Neural cell (in vitro differentiated cells): ENCODE results near the gene CDYL. TPM values are rescaled to one million over a fixed set of nuclear protein-coding genes. Genes with fewer than 3 reads are reported as not detected.

ENCODE experiments used
- H2AFZ ChIP-seq: fragments of 200-600, 300-800 bp; sonication (generic), shearing (Covaris generic); 2 replicates; pipeline ENCODE4 v1.6.0; 2014; ENCODE audit warnings: low read depth, mild to moderate bottlenecking, antibody characterized with exemption, low read length, moderate library complexity
- H3F3A ChIP-seq: fragments of 200-600 bp; shearing (Covaris generic); 2 replicates; pipeline ENCODE4 v1.6.1; 2016; ENCODE audit warnings: mild to moderate bottlenecking, moderate library complexity, mixed read lengths, antibody characterized with exemption, low read length; ENCODE audit not compliant: insufficient read depth, poor library complexity, severe bottlenecking
- H3K27ac ChIP-seq: fragments of 200-600, 300-800 bp; sonication (generic), shearing (Covaris generic); 2 replicates; pipeline ENCODE4 v1.5.1; 2014; ENCODE audit warnings: mild to moderate bottlenecking, low read length, moderate library complexity
- H3K27me3 ChIP-seq: fragments of 300-800, 200-600 bp; sonication (generic), shearing (Covaris generic); 2 replicates; pipeline ENCODE4 v1.6.0; 2014; ENCODE audit warnings: mild to moderate bottlenecking, low read depth, low read length, moderate library complexity; ENCODE audit not compliant: insufficient read depth
- H3K36me3 ChIP-seq: fragments of 300-800, 200-600 bp; sonication (generic), shearing (Covaris generic); 2 replicates; pipeline ENCODE4 v1.5.1; 2014; ENCODE audit warnings: mild to moderate bottlenecking, antibody characterized with exemption, low read length, moderate library complexity; ENCODE audit not compliant: insufficient read depth
- H3K4me2 ChIP-seq: fragments of 300-800, 200-600 bp; sonication (generic), shearing (Covaris generic); 2 replicates; pipeline ENCODE4 v1.6.0; 2014; ENCODE audit warnings: mild to moderate bottlenecking, low read length
- H3K4me3 ChIP-seq: fragments of 300-800, 200-600 bp; sonication (generic), shearing (Covaris generic); 2 replicates; pipeline ENCODE4 v1.5.1; 2014; ENCODE audit warnings: mild to moderate bottlenecking, low read length, moderate library complexity
- H3K79me2 ChIP-seq: fragments of 200-600 bp; shearing (Covaris generic); replicated peaks from 2 replicates; pipeline ENCODE4 v1.6.0; 2014; ENCODE audit warnings: mild to moderate bottlenecking, low read length, moderate library complexity; ENCODE audit not compliant: insufficient read depth
- H3K9ac ChIP-seq: fragments of 300-800, 200-600 bp; sonication (generic), shearing (Covaris generic); 2 replicates; pipeline ENCODE4 v1.6.1; 2016; ENCODE audit warnings: mild to moderate bottlenecking, low read length, mixed read lengths
- H3K9me2 ChIP-seq: fragments of 200-600 bp; shearing (Covaris generic); 2 replicates; pipeline ENCODE4 v1.6.1; 2016; ENCODE audit warnings: mild to moderate bottlenecking, low read length, mixed read lengths; ENCODE audit not compliant: insufficient read depth
- H3K9me3 ChIP-seq: fragments of 200-600, 300-800 bp; sonication (generic), shearing (Covaris generic); 2 replicates; pipeline ENCODE4 v1.6.1; 2016; ENCODE audit warnings: mild to moderate bottlenecking, mixed run types, low read length, moderate library complexity, mixed read lengths
- H4K20me1 ChIP-seq: fragments of 200-600 bp; shearing (Covaris generic); 2 replicates; pipeline ENCODE4 v1.6.1; 2016; ENCODE audit warnings: mild to moderate bottlenecking, mixed run types; ENCODE audit not compliant: insufficient read depth
- EP300 ChIP-seq: fragments of 450-650 bp; conservative IDR thresholded peaks from 2 replicates; pipeline ENCODE4 v1.6.1; 2014; ENCODE audit warnings: antibody characterized with exemption, mild to moderate bottlenecking, moderate library complexity; ENCODE audit not compliant: poor library complexity, severe bottlenecking
- EZH2 ChIP-seq: fragments of 200-600, 300-800 bp; shearing (Covaris generic), sonication (generic); IDR thresholded peaks from 2 replicates; pipeline ENCODE4 v1.6.1; 2014; ENCODE audit warnings: antibody characterized with exemption, low read length, borderline replicate concordance, mild to moderate bottlenecking; ENCODE audit not compliant: insufficient read depth, poor library complexity, severe bottlenecking
- MXI1 ChIP-seq: fragments of 450-650 bp; conservative IDR thresholded peaks from 2 replicates; pipeline ENCODE4 v1.6.1; 2014; ENCODE audit warnings: antibody characterized with exemption, mild to moderate bottlenecking; ENCODE audit not compliant: poor library complexity, severe bottlenecking
- POLR2AphosphoS5 ChIP-seq: IDR thresholded peaks from 2 replicates; pipeline ENCODE4 v1.6.1; 2012
- RAD21 ChIP-seq: fragments of 450-650 bp; conservative IDR thresholded peaks from 2 replicates; pipeline ENCODE4 v1.6.1; 2014; ENCODE audit warnings: antibody characterized with exemption, mild to moderate bottlenecking, moderate library complexity
- SMC3 ChIP-seq: fragments of 450-650 bp; conservative IDR thresholded peaks from 2 replicates; pipeline ENCODE4 v1.6.1; 2014; ENCODE audit warnings: antibody characterized with exemption, mild to moderate bottlenecking, moderate library complexity; ENCODE audit not compliant: poor library complexity
- TAF1 ChIP-seq: IDR thresholded peaks from 2 replicates; pipeline ENCODE4 v1.6.1; 2012; ENCODE audit warnings: low read depth
- polyA plus RNA-seq: library from polyadenylated mRNA; depleted of rRNA; stranded (reverse); fragments of >200 nt; gene quantifications from 2 replicates; pipeline ENCODE4 v1.2.3, GENCODE V29; 2014
- TF ChIP-seq, protein P1 (sequence below): IDR thresholded peaks from 2 replicates; pipeline ENCODE4 v1.6.1; 2012; ENCODE audit warnings: borderline replicate concordance
- TF ChIP-seq, protein P2 (sequence below): fragments of 450-650 bp; IDR thresholded peaks from 2 replicates; pipeline ENCODE4 v1.5.1; 2014; ENCODE audit warnings: antibody characterized with exemption, mild to moderate bottlenecking, moderate library complexity; ENCODE audit not compliant: poor library complexity, severe bottlenecking

The CDYL gene
- polyA plus RNA-seq, 1 donor from 2014 or later, result 5.2 TPM

DNA sequence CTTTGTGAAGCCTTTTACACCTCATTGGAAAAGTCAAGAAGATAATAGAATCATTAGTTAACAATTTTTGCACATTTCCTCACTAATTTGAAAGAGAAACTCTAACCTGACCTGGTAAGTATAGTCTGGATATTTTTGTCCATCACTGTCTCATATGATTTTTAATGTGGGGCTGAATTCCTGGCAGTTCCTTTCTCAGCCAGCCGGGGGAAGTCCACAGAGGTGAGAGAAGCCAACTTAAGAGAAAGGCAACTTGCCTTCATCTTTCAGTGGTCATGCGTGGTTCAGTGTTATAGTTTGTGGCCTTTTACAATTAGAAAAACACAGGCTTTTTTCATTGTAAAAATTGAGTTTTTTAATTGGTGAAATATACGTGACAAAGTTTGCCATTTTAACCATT, 80.6 kb downstream of the CDYL start:
- no peaks in the 10 kb centered on the region for H3K9me2 ChIP-seq
- no peaks in the 10 kb centered on the region for H3K36me3 ChIP-seq
- no peaks in the 10 kb centered on the region for H3F3A ChIP-seq
- no peaks in the 10 kb centered on the region for H4K20me1 ChIP-seq
- H3K9me3 ChIP-seq, result no peaks in the 10 kb centered on the region
- no peak for TF ChIP-seq RAD21
- TF ChIP-seq SMC3, result no peak
- no peak for TF ChIP-seq POLR2AphosphoS5
- no peak for TF ChIP-seq MXI1
- TF ChIP-seq, protein P1, sequence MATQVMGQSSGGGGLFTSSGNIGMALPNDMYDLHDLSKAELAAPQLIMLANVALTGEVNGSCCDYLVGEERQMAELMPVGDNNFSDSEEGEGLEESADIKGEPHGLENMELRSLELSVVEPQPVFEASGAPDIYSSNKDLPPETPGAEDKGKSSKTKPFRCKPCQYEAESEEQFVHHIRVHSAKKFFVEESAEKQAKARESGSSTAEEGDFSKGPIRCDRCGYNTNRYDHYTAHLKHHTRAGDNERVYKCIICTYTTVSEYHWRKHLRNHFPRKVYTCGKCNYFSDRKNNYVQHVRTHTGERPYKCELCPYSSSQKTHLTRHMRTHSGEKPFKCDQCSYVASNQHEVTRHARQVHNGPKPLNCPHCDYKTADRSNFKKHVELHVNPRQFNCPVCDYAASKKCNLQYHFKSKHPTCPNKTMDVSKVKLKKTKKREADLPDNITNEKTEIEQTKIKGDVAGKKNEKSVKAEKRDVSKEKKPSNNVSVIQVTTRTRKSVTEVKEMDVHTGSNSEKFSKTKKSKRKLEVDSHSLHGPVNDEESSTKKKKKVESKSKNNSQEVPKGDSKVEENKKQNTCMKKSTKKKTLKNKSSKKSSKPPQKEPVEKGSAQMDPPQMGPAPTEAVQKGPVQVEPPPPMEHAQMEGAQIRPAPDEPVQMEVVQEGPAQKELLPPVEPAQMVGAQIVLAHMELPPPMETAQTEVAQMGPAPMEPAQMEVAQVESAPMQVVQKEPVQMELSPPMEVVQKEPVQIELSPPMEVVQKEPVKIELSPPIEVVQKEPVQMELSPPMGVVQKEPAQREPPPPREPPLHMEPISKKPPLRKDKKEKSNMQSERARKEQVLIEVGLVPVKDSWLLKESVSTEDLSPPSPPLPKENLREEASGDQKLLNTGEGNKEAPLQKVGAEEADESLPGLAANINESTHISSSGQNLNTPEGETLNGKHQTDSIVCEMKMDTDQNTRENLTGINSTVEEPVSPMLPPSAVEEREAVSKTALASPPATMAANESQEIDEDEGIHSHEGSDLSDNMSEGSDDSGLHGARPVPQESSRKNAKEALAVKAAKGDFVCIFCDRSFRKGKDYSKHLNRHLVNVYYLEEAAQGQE, result no peak
- TF ChIP-seq EZH2, result no peak
- no peak for TF ChIP-seq TAF1
- no peak for TF ChIP-seq EP300
- peaks cover 2% of the 10 kb centered on the region for H3K79me2 ChIP-seq
- H3K9ac ChIP-seq, result no peak overlapping the region
- H3K4me3 ChIP-seq, result no peak overlapping the region
- H3K27me3 ChIP-seq, result no peaks in the 10 kb centered on the region
- no peak overlapping the region for H3K4me2 ChIP-seq
- H3K27ac ChIP-seq, result no peak overlapping the region
- no peak overlapping the region for H2AFZ ChIP-seq

DNA sequence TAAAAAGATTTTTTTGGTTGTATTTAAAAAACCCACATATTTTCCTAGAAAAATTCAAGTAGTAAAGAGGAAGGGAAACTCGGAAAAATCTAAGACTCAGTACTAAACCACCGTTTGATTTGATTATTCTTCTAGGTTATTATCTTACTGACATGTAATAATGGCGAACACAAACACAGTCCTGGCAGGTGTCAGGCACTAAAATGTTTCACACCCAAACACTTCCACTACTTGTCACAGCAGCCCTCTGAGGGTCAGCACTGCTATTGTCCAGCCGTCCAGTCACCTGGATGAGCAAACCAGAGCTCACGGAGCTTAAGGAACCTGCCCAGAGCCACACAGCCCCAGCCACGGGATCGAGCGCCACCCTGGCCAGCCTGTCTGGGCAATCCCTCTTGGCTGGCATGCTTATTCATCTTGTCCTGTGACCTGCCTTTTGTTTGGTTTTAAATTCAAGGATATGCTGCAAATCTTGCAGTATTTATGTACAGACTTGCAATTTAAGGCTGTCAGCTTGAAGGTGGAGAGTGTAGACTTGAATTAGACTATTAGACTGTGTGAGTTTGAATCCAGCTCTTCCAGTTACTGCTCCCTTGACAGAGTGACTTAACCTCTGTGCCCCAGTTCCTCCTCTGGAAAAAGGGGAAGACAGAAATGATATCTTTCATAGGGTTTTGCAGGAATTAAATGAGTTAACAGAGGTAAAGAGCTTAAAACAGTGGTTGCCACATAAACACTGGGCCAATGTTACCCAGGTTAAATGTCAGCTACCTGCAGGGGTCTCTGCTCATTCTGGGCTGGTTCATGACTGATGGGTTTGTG, 82.2 kb downstream of the CDYL start:
- Histone ChIP-seq H3F3A (no peaks in the 10 kb centered on the region), H3K4me2 (no peak overlapping the region), H2AFZ (no peak overlapping the region), H3K36me3 (no peaks in the 10 kb centered on the region), H3K27me3 (no peaks in the 10 kb centered on the region), H3K4me3 (no peak overlapping the region), H4K20me1 (no peaks in the 10 kb centered on the region), H3K9ac (no peak overlapping the region), H3K27ac (no peak overlapping the region), H3K79me2 (peaks cover 2% of the 10 kb centered on the region), H3K9me3 (no peaks in the 10 kb centered on the region), H3K9me2 (no peaks in the 10 kb centered on the region)
- TF ChIP-seq, protein P2, sequence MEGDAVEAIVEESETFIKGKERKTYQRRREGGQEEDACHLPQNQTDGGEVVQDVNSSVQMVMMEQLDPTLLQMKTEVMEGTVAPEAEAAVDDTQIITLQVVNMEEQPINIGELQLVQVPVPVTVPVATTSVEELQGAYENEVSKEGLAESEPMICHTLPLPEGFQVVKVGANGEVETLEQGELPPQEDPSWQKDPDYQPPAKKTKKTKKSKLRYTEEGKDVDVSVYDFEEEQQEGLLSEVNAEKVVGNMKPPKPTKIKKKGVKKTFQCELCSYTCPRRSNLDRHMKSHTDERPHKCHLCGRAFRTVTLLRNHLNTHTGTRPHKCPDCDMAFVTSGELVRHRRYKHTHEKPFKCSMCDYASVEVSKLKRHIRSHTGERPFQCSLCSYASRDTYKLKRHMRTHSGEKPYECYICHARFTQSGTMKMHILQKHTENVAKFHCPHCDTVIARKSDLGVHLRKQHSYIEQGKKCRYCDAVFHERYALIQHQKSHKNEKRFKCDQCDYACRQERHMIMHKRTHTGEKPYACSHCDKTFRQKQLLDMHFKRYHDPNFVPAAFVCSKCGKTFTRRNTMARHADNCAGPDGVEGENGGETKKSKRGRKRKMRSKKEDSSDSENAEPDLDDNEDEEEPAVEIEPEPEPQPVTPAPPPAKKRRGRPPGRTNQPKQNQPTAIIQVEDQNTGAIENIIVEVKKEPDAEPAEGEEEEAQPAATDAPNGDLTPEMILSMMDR, result no peak
